Esophagus squamous epithelium (tissue), 4 donors: ENCODE data around the gene TAOK1.

Experiments
- POLR2A ChIP-seq, 4 donors: fragments of 450-650 bp; IDR thresholded peaks; one replicate each; pipeline ENCODE4 v1.6.1; 2017; ENCODE audit warnings: antibody characterized with exemption in 4 of 4, mild to moderate bottlenecking in 4 of 4, moderate library complexity in 3 of 4
- TF ChIP-seq, protein P1 (sequence below), 6 experiments: fragments of 450-650 bp in 4 of 6; fragments of 200-600 bp in 2 of 6; sonication (generic) in 2 of 6; IDR thresholded peaks; one replicate each; pipeline ENCODE4 v1.5.1; 2016 to 2019; ENCODE audit warnings: antibody characterized with exemption in 6 of 6, mild to moderate bottlenecking in 4 of 6, moderate library complexity in 4 of 6

DNA sequence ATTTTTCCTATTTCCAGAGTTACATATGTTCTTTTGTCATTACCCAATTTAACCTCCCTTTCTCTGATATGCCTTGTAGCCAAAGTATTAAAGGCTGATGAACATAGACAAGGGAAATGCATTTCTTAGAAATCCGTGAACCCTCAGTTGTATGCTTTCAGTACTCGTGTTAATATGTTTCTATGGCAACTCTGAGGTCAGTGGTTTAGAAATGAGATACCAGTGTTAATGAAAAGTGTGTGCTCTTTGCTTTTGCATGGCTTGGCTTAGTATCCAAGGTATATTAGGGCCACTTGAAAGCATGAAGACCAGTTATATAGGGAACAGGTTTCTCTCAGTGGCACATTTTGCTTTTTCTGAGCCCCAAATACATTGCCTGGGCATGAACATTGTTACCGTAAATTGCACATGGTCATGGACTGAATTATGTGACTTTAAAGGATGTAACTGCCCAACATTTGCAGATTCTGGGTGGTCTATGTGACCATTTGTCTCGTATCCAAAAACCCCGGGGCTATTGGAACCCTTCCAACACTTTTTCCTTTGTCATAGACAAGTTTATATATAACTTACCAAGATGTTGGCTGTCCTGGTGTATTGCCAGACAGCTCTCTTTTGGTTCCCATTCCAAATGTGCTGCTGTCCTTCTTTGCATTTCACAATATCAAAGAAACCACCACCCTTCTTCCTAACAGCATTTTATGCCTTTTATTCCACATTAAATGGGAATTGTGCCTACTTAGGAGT lies 159.2 kb downstream of the TAOK1 start:
- TF ChIP-seq, protein P1, sequence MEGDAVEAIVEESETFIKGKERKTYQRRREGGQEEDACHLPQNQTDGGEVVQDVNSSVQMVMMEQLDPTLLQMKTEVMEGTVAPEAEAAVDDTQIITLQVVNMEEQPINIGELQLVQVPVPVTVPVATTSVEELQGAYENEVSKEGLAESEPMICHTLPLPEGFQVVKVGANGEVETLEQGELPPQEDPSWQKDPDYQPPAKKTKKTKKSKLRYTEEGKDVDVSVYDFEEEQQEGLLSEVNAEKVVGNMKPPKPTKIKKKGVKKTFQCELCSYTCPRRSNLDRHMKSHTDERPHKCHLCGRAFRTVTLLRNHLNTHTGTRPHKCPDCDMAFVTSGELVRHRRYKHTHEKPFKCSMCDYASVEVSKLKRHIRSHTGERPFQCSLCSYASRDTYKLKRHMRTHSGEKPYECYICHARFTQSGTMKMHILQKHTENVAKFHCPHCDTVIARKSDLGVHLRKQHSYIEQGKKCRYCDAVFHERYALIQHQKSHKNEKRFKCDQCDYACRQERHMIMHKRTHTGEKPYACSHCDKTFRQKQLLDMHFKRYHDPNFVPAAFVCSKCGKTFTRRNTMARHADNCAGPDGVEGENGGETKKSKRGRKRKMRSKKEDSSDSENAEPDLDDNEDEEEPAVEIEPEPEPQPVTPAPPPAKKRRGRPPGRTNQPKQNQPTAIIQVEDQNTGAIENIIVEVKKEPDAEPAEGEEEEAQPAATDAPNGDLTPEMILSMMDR (IDR thresholded peaks at IDR 0.05) = no peak
- TF ChIP-seq POLR2A (IDR thresholded peaks at IDR 0.05) = no peak
